ENCODE measurements around the gene CMIP.

CMIP gene

GRCh38 chr16:81601008-81601428 is 156.4 kb downstream of the CMIP start:
- Histone ChIP-seq H3K9ac (ENCODE audit: low read depth in 1 of 2, low read length in 2 of 2) (no peak overlapping the region), H3K4me3 (ENCODE audit: low read length in 2 of 2) (no peak overlapping the region), H3K36me3 (ENCODE audit: control insufficient read depth in 2 of 2, insufficient read depth in 2 of 2, low read length in 2 of 2) (no peaks in the 10 kb centered on the region), H3K9me3 (ENCODE audit: control insufficient read depth in 2 of 2, low read length in 2 of 2) (no peaks in the 10 kb centered on the region), H3K4me1 (ENCODE audit: control insufficient read depth in 2 of 2, insufficient read depth in 2 of 2, low read length in 2 of 2) (peaks cover 0 to 3% of the 10 kb centered on the region in 2 donors), H3K27ac (ENCODE audit: low read depth in 2 of 2, low read length in 2 of 2) (no peak overlapping the region), H3K27me3 (ENCODE audit: control insufficient read depth in 2 of 2, insufficient read depth in 2 of 2, low read length in 2 of 2) (no peaks in the 10 kb centered on the region)

GRCh38 chr16:81601601-81602255 is 157.1 kb downstream of the CMIP start:
- no peaks in the 10 kb centered on the region for H3K36me3 ChIP-seq (ENCODE audit: control insufficient read depth in 2 of 2, insufficient read depth in 2 of 2, low read length in 2 of 2)
- H3K9ac ChIP-seq (ENCODE audit: low read depth in 1 of 2, low read length in 2 of 2): no peak overlapping the region
- no peaks in the 10 kb centered on the region for H3K9me3 ChIP-seq (ENCODE audit: control insufficient read depth in 2 of 2, low read length in 2 of 2)
- peaks cover 0 to 3% of the 10 kb centered on the region in 2 donors for H3K4me1 ChIP-seq (ENCODE audit: control insufficient read depth in 2 of 2, insufficient read depth in 2 of 2, low read length in 2 of 2)
- no peaks in the 10 kb centered on the region for H3K27me3 ChIP-seq (ENCODE audit: control insufficient read depth in 2 of 2, insufficient read depth in 2 of 2, low read length in 2 of 2)
- no peak overlapping the region for H3K27ac ChIP-seq (ENCODE audit: low read depth in 2 of 2, low read length in 2 of 2)
- no peak overlapping the region for H3K4me3 ChIP-seq (ENCODE audit: low read length in 2 of 2)

GRCh38 chr16:81602256-81602776 is 157.7 kb downstream of the CMIP start:
- Histone ChIP-seq H3K9me3 (ENCODE audit: control insufficient read depth in 2 of 2, low read length in 2 of 2) (no peaks in the 10 kb centered on the region), H3K4me3 (ENCODE audit: low read length in 2 of 2) (no peak overlapping the region), H3K36me3 (ENCODE audit: control insufficient read depth in 2 of 2, insufficient read depth in 2 of 2, low read length in 2 of 2) (peaks cover under 1 to 3% of the 10 kb centered on the region in 2 donors), H3K9ac (ENCODE audit: low read depth in 1 of 2, low read length in 2 of 2) (no peak overlapping the region), H3K27me3 (ENCODE audit: control insufficient read depth in 2 of 2, insufficient read depth in 2 of 2, low read length in 2 of 2) (no peaks in the 10 kb centered on the region), H3K27ac (ENCODE audit: low read depth in 2 of 2, low read length in 2 of 2) (no peak overlapping the region), H3K4me1 (ENCODE audit: control insufficient read depth in 2 of 2, insufficient read depth in 2 of 2, low read length in 2 of 2) (peaks cover 0 to 3% of the 10 kb centered on the region in 2 donors)

GRCh38 chr16:81602792-81603191 is 158.2 kb downstream of the CMIP start:
- H3K9me3 ChIP-seq (ENCODE audit: control insufficient read depth in 2 of 2, low read length in 2 of 2): no peaks in the 10 kb centered on the region
- H3K9ac ChIP-seq (ENCODE audit: low read depth in 1 of 2, low read length in 2 of 2): no peak overlapping the region
- no peaks in the 10 kb centered on the region for H3K27me3 ChIP-seq (ENCODE audit: control insufficient read depth in 2 of 2, insufficient read depth in 2 of 2, low read length in 2 of 2)
- H3K4me1 ChIP-seq (ENCODE audit: control insufficient read depth in 2 of 2, insufficient read depth in 2 of 2, low read length in 2 of 2): peaks cover 0 to 3% of the 10 kb centered on the region in 2 donors
- H3K4me3 ChIP-seq (ENCODE audit: low read length in 2 of 2): no peak overlapping the region
- H3K36me3 ChIP-seq (ENCODE audit: control insufficient read depth in 2 of 2, insufficient read depth in 2 of 2, low read length in 2 of 2): peaks cover 6 to 7% of the 10 kb centered on the region in 2 donors
- H3K27ac ChIP-seq (ENCODE audit: low read depth in 2 of 2, low read length in 2 of 2): no peak overlapping the region

GRCh38 chr16:81604960-81605383 is 160.4 kb downstream of the CMIP start:
- Histone ChIP-seq H3K4me1 (ENCODE audit: control insufficient read depth in 2 of 2, insufficient read depth in 2 of 2, low read length in 2 of 2) (peaks cover 0 to 6% of the 10 kb centered on the region in 2 donors), H3K27me3 (ENCODE audit: control insufficient read depth in 2 of 2, insufficient read depth in 2 of 2, low read length in 2 of 2) (no peaks in the 10 kb centered on the region), H3K4me3 (ENCODE audit: low read length in 2 of 2) (no peak overlapping the region), H3K27ac (ENCODE audit: low read depth in 2 of 2, low read length in 2 of 2) (no peak overlapping the region), H3K9me3 (ENCODE audit: control insufficient read depth in 2 of 2, low read length in 2 of 2) (no peaks in the 10 kb centered on the region), H3K36me3 (ENCODE audit: control insufficient read depth in 2 of 2, insufficient read depth in 2 of 2, low read length in 2 of 2) (peaks cover 7 to 17% of the 10 kb centered on the region in 2 donors), H3K9ac (ENCODE audit: low read depth in 1 of 2, low read length in 2 of 2) (no peak overlapping the region)

- Histone ChIP-seq H3K27me3 (ENCODE audit: control insufficient read depth in 2 of 2, insufficient read depth in 2 of 2, low read length in 2 of 2) (no peaks in the 10 kb centered on the region), H3K27ac (ENCODE audit: low read depth in 2 of 2, low read length in 2 of 2) (no peak overlapping the region), H3K4me1 (ENCODE audit: control insufficient read depth in 2 of 2, insufficient read depth in 2 of 2, low read length in 2 of 2) (peaks cover 0 to 3% of the 10 kb centered on the region in 2 donors), H3K9ac (ENCODE audit: low read depth in 1 of 2, low read length in 2 of 2) (no peak overlapping the region), H3K4me3 (ENCODE audit: low read length in 2 of 2) (no peak overlapping the region), H3K9me3 (ENCODE audit: control insufficient read depth in 2 of 2, low read length in 2 of 2) (no peaks in the 10 kb centered on the region), H3K36me3 (ENCODE audit: control insufficient read depth in 2 of 2, insufficient read depth in 2 of 2, low read length in 2 of 2) (peaks cover 10 to 17% of the 10 kb centered on the region in 2 donors)
Measured at GRCh38 chr16:81606039-81606438, 161.4 kb downstream of the CMIP start.

- H3K9me3 ChIP-seq (ENCODE audit: control insufficient read depth in 2 of 2, low read length in 2 of 2): no peaks in the 10 kb centered on the region
- H3K27me3 ChIP-seq (ENCODE audit: control insufficient read depth in 2 of 2, insufficient read depth in 2 of 2, low read length in 2 of 2): no peaks in the 10 kb centered on the region
- no peak overlapping the region for H3K9ac ChIP-seq (ENCODE audit: low read depth in 1 of 2, low read length in 2 of 2)
- H3K36me3 ChIP-seq (ENCODE audit: control insufficient read depth in 2 of 2, insufficient read depth in 2 of 2, low read length in 2 of 2): peaks cover 10 to 17% of the 10 kb centered on the region in 2 donors
- H3K4me1 ChIP-seq (ENCODE audit: control insufficient read depth in 2 of 2, insufficient read depth in 2 of 2, low read length in 2 of 2): peaks cover 0 to 3% of the 10 kb centered on the region in 2 donors
- no peak overlapping the region for H3K27ac ChIP-seq (ENCODE audit: low read depth in 2 of 2, low read length in 2 of 2)
- H3K4me3 ChIP-seq (ENCODE audit: low read length in 2 of 2): no peak overlapping the region
Measured at GRCh38 chr16:81607006-81607405, 162.4 kb downstream of the CMIP start.

- Histone ChIP-seq H3K4me3 (ENCODE audit: low read length in 2 of 2) (no peak overlapping the region), H3K9ac (ENCODE audit: low read depth in 1 of 2, low read length in 2 of 2) (no peak overlapping the region), H3K9me3 (ENCODE audit: control insufficient read depth in 2 of 2, low read length in 2 of 2) (no peaks in the 10 kb centered on the region), H3K27ac (ENCODE audit: low read depth in 2 of 2, low read length in 2 of 2) (no peak overlapping the region), H3K36me3 (ENCODE audit: control insufficient read depth in 2 of 2, insufficient read depth in 2 of 2, low read length in 2 of 2) (peaks cover 10 to 17% of the 10 kb centered on the region in 2 donors), H3K4me1 (ENCODE audit: control insufficient read depth in 2 of 2, insufficient read depth in 2 of 2, low read length in 2 of 2) (peaks cover 0 to 3% of the 10 kb centered on the region in 2 donors), H3K27me3 (ENCODE audit: control insufficient read depth in 2 of 2, insufficient read depth in 2 of 2, low read length in 2 of 2) (no peaks in the 10 kb centered on the region)
Measured at GRCh38 chr16:81607805-81608522, 163.4 kb downstream of the CMIP start.

GRCh38 chr16:81608523-81609209 is 164.1 kb downstream of the CMIP start:
- no peaks in the 10 kb centered on the region for H3K27me3 ChIP-seq (ENCODE audit: control insufficient read depth in 2 of 2, insufficient read depth in 2 of 2, low read length in 2 of 2)
- H3K4me3 ChIP-seq (ENCODE audit: low read length in 2 of 2): no peak overlapping the region
- peaks cover 0 to 3% of the 10 kb centered on the region in 2 donors for H3K4me1 ChIP-seq (ENCODE audit: control insufficient read depth in 2 of 2, insufficient read depth in 2 of 2, low read length in 2 of 2)
- H3K9me3 ChIP-seq (ENCODE audit: control insufficient read depth in 2 of 2, low read length in 2 of 2): no peaks in the 10 kb centered on the region
- peaks cover 10 to 17% of the 10 kb centered on the region in 2 donors for H3K36me3 ChIP-seq (ENCODE audit: control insufficient read depth in 2 of 2, insufficient read depth in 2 of 2, low read length in 2 of 2)
- peak overlapping the region in 1 of 2 donors; percentile 12 for H3K27ac ChIP-seq (ENCODE audit: low read depth in 2 of 2, low read length in 2 of 2)
- H3K9ac ChIP-seq (ENCODE audit: low read depth in 1 of 2, low read length in 2 of 2): no peak overlapping the region

Data from mucosa of rectum (tissue), 2 donors.